ENCODE measurements around the gene UNC45B.
"Not testable (repeated sequence)": the region's sequence is repeated elsewhere in the genome, so short reads cannot be mapped to it uniquely, and the experiment has no call there.

The UNC45B gene

DNA sequence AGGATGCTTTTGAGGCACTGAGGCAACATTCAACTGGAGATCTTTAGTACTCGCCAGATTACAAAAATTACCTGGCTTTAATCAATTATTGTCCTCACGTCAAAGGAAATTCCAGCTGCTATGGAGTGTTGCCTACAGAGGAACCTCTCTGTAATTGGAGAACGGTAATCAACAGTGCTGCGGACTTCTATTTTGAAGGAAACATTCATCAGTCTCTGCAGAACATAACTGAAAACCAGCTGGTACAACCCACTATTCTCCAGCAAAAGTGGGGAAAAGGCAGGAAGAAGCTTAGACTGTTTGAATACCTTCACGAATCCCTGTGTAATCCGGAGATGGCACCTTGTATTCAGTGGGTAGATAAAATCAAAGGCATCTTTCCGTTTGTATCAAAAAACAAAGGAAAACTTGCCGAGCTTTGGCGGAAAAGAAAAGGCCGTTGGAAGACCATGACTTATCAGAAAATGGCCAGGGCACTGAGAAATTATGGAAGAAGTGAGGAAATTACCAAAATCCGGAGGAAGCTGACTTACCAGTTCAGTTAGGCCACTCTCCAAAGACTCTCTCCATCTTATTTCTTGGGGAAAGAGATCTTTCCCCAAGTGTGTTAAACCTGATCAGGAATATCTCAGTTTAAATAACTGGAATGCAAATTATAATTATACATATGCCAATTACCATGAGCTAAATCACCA is 43.5 kb downstream of the UNC45B start:
- no peak for DNase-seq (ENCODE audit: low read depth)
- TF ChIP-seq, protein P1, sequence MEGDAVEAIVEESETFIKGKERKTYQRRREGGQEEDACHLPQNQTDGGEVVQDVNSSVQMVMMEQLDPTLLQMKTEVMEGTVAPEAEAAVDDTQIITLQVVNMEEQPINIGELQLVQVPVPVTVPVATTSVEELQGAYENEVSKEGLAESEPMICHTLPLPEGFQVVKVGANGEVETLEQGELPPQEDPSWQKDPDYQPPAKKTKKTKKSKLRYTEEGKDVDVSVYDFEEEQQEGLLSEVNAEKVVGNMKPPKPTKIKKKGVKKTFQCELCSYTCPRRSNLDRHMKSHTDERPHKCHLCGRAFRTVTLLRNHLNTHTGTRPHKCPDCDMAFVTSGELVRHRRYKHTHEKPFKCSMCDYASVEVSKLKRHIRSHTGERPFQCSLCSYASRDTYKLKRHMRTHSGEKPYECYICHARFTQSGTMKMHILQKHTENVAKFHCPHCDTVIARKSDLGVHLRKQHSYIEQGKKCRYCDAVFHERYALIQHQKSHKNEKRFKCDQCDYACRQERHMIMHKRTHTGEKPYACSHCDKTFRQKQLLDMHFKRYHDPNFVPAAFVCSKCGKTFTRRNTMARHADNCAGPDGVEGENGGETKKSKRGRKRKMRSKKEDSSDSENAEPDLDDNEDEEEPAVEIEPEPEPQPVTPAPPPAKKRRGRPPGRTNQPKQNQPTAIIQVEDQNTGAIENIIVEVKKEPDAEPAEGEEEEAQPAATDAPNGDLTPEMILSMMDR (IDR thresholded peaks at IDR 0.05; ENCODE audit: low read depth, low read length, missing control alignments): no peak
- in situ Hi-C loops (cut with HindIII; ENCODE audit: low sequenced_read_pairs): no loop called here
- no peak overlapping the region for H3K4me3 ChIP-seq (ENCODE audit: low read depth, low read length)

DNA sequence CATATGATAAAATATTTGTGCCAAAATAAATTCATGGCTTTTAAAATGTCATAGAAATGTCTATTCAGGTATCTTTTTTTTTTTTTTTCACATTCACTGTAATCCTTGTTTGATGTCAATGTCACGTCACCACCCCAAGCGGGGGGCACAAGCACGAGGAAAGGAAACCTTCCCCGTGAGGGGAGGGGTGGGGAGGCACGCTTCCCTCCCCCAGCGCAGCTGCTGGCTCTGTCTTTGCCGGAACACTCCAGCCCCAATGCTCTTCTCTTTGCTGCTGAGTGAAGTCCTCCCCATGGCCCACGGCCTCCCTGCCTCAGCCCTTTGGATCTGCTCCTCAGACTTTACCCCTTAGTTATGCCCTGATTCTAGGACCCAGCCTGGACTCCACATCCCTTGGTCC is 45.1 kb downstream of the UNC45B start:
- TF ChIP-seq, protein P1 (IDR thresholded peaks at IDR 0.05; ENCODE audit: low read depth, low read length, missing control alignments): no peak
- no peak overlapping the region for H3K4me3 ChIP-seq (ENCODE audit: low read depth, low read length)
- DNase-seq (ENCODE audit: low read depth): no peak
- in situ Hi-C loops (cut with HindIII; ENCODE audit: low sequenced_read_pairs): no loop called here

DNA sequence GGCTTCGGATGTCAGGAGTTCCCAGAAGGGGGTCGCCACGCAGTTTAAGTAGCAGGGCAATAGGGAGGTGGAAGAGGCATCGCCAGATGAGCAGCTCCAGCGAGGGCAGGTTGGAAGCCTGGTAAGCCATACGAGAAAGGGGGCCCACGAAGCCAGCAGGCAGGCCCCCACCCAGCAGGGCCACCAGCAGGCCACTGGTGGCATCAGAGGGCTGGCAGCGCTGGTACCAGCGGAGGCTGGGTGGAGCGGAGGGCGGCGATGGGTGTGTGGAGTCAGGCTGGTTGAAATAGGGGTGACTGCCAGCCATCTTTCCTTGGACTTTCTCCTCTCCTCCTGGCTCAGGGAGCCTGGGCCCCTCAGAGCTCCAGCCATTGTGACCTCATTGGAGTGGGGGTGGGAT is 46.4 kb downstream of the UNC45B start, which contains the start of gene SLC35G3:
SLC35G3 (minus strand) TSS at position 393 of the 400 bp plus-strand sequence; CDS start at position 307, 86 bp downstream.
- DNase-seq (ENCODE audit: low read depth); H3K4me3 ChIP-seq (ENCODE audit: low read depth, low read length); in situ Hi-C loops (cut with HindIII; ENCODE audit: low sequenced_read_pairs): not testable (repeated sequence)

DNA sequence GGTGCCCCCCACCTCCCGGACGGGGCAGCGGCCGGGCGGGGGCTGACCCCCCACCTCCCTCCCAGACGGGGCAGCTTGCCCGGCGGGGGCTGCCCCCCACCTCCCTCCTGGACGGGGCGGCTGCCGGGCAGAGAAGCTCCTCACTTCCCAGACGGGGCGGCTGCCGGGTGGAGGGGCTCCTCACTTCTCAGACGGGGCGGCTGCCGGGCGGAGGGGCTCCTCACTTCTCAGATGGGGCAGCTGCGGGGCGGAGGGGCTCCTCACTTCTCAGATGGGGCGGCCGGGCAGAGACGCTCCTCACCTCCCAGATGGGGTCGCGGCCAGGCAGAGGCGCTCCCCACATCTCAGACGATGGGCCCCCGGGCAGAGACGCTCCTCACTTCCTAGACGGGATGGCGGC is 47.4 kb downstream of the UNC45B start:
- DNase-seq (ENCODE audit: low read depth); H3K4me3 ChIP-seq (ENCODE audit: low read depth, low read length); in situ Hi-C loops (cut with HindIII; ENCODE audit: low sequenced_read_pairs): not testable (repeated sequence)

DNA sequence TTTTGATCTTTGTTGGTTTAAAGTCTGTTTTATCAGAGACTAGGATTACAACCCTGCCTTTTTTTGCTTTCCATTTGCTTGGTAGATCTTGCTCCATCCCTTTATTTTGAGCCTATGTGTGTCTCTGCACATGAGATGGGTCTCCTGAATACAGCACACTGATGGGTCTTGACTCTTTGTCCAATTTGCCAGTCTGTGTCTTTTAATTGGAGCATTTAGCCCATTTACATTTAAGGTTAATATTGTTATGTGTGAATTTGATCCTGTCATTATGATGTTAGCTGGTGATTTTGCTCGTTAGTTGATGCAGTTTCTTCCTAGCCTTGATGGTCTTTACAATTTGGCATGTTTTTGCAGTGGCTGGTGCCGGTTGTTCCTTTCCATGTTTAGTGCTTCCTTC is 55.0 kb downstream of the UNC45B start:
- H3K4me3 ChIP-seq (ENCODE audit: low read depth, low read length); in situ Hi-C loops (cut with HindIII; ENCODE audit: low sequenced_read_pairs); DNase-seq (ENCODE audit: low read depth): not testable (repeated sequence)

DNA sequence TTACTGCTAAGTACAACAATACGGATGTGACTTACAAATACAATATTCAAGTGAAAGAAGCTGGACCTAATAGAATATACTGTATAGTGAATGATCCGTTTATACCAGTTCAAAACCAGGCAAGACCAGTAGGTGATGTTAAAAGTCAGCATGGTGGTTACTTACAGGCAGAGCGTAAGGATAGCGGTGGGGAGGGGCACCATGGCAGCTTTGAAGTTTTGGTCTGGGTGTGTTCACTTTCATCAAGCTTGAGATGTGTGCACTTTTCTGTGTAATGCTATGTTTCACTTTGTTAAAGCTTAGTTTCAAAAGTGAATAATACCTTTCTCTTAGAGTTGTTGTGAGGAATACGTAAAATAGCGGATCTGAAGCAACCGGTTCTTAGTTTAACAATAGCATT is 63.1 kb downstream of the UNC45B start:
- DNase-seq (ENCODE audit: low read depth): no peak
- in situ Hi-C loops (cut with HindIII; ENCODE audit: low sequenced_read_pairs): no loop called here
- TF ChIP-seq, protein P1 (IDR thresholded peaks at IDR 0.05; ENCODE audit: low read depth, low read length, missing control alignments): no peak
- H3K4me3 ChIP-seq (ENCODE audit: low read depth, low read length): no peak overlapping the region

DNA sequence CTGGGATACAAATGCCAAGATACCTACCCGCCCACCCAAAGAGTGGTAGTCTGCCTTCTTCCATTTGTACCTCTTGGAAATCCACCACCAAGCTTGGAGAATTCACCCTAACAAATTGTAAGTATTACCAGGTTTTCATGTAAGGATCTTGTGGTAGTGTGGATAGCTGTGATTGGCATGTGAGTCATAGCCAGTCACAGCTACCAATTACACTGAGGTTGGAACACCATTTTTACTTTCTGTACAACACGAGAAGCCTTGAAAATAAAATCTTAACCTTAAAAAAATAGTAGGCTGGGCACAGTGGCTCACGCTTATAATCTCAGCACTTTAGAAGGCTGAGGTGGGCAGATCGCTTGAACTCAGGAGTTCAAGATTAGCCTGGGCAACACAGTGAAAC is 65.1 kb downstream of the UNC45B start:
- TF ChIP-seq, protein P1 (IDR thresholded peaks at IDR 0.05; ENCODE audit: low read depth, low read length, missing control alignments): no peak
- H3K4me3 ChIP-seq (ENCODE audit: low read depth, low read length): no peak overlapping the region
- in situ Hi-C loops (cut with HindIII; ENCODE audit: low sequenced_read_pairs): no loop called here
- DNase-seq (ENCODE audit: low read depth): no peak

DNA sequence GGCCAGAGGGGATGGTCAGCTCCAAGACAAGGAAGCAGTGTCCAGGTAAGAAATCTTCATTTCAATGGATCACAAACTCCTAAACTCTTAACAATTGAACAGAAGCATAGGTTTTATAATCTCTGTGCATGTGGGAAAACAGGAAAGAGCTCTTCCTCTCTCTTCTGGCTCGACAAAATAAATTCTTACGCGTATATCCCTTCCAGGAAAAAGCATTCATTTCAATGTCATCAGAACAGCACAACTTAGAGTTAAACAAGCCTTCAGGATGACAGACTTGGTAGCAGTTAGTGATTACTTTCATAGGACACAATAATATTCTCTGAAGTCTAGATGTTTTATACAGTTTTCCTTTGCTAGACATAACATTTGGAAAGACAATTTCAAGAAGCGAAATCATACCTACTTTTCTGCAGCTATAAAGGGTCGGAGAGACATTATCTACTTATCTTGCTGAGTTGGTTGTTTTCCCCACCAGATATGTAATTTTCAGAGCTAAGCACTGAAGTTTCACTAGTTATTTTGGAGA is 65.9 kb downstream of the UNC45B start:
- in situ Hi-C loops (cut with HindIII; ENCODE audit: low sequenced_read_pairs): no loop called here
- TF ChIP-seq, protein P1 (IDR thresholded peaks at IDR 0.05; ENCODE audit: low read depth, low read length, missing control alignments): no peak
- DNase-seq (ENCODE audit: low read depth): no peak
- no peak overlapping the region for H3K4me3 ChIP-seq (ENCODE audit: low read depth, low read length)

All from astrocyte of the cerebellum (primary cell).